Measurements from ENCODE around the gene C18orf32. TPM values are rescaled to one million over a fixed set of nuclear protein-coding genes. Genes with fewer than 3 reads are reported as not detected.

The C18orf32 gene
- total and polyA plus RNA-seq, 2 donors (not counting 1 experiment from before 2014, with no cell fraction given): 20.8 to 36.3 TPM

DNA sequence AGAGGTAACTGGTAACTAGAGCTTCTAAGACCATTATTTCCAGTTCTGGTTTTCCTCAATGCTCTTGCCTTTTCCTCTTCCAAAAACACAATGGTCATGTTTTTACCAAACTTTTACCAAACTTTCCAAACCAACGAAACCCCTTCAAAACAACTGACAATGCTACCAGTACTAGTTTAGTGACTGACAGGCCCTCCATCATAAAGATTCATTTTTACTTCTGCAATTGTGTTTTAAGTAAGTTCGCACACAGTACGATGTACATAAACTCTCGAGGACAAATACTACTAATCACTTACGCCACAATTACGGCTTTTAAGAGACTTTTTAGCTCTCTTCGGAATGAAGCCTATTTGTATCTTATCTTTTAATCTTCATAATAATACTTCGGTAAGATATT, 900 bp downstream of the C18orf32 start:
- Histone ChIP-seq H3K36me3 (replicated peaks in 1 of 2; ENCODE audit: control extremely low read depth in 1 of 2, control insufficient read depth in 1 of 2, extremely low read depth in 1 of 2, insufficient read depth in 2 of 2, low read length in 1 of 2) (peaks cover 14 to 50% of the 10 kb centered on the region in 2 experiments), H3K79me2 (ENCODE audit: control insufficient read depth, insufficient read depth, low read length) (peaks cover 41% of the 10 kb centered on the region), H3K9ac (ENCODE audit: low read length) (peak overlapping the region; percentile 93), H2AFZ (ENCODE audit: insufficient read depth, low read depth, low read length, poor library complexity, severe bottlenecking) (peak overlapping the region; percentile 83), H3K4me2 (replicated peaks; ENCODE audit: low read depth, low read length, poor library complexity, severe bottlenecking) (peak overlapping the region; percentile 80), H3K9me3 (ENCODE audit: control extremely low read depth in 1 of 3, control insufficient read depth in 2 of 3, insufficient read depth in 1 of 3, low read length in 2 of 3) (no peaks in the 10 kb centered on the region), H3K27me3 (replicated peaks in 1 of 4; ENCODE audit: control extremely low read depth in 1 of 4, control insufficient read depth in 3 of 4, insufficient read depth in 4 of 4, low read length in 3 of 4) (no peaks in the 10 kb centered on the region), H4K20me1 (ENCODE audit: control insufficient read depth, insufficient read depth, low read length, poor library complexity, severe bottlenecking) (peaks cover 6% of the 10 kb centered on the region), H3K4me1 (ENCODE audit: control insufficient read depth in 2 of 2, insufficient read depth in 2 of 2, low read length in 2 of 2) (peaks cover 32% of the 10 kb centered on the region in 2 donors), H3K4me3 (ENCODE audit: control extremely low read depth in 1 of 5, extremely low read depth in 1 of 5, insufficient read depth in 1 of 5, low read depth in 2 of 5, low read length in 4 of 5) (peak overlapping the region; percentile 74 to 97 (median 82)), H3K27ac (ENCODE audit: low read length in 2 of 2) (peak overlapping the region; percentile 88 to 95)
- DNase-seq: peak; percentile 42
- H3K4me3 Mint-ChIP-seq: peak overlapping the region; percentile 98
- H3K4me1 Mint-ChIP-seq: peaks cover 61% of the 10 kb centered on the region
- H3K27me3 Mint-ChIP-seq: no peaks in the 10 kb centered on the region
- TF ChIP-seq, protein P1, sequence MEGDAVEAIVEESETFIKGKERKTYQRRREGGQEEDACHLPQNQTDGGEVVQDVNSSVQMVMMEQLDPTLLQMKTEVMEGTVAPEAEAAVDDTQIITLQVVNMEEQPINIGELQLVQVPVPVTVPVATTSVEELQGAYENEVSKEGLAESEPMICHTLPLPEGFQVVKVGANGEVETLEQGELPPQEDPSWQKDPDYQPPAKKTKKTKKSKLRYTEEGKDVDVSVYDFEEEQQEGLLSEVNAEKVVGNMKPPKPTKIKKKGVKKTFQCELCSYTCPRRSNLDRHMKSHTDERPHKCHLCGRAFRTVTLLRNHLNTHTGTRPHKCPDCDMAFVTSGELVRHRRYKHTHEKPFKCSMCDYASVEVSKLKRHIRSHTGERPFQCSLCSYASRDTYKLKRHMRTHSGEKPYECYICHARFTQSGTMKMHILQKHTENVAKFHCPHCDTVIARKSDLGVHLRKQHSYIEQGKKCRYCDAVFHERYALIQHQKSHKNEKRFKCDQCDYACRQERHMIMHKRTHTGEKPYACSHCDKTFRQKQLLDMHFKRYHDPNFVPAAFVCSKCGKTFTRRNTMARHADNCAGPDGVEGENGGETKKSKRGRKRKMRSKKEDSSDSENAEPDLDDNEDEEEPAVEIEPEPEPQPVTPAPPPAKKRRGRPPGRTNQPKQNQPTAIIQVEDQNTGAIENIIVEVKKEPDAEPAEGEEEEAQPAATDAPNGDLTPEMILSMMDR (IDR thresholded peaks at IDR 0.05): no peak
- TF ChIP-seq EZH2 (IDR thresholded peaks at IDR 0.05; ENCODE audit: borderline replicate concordance, insufficient read depth, low read depth, low read length, poor library complexity, severe bottlenecking): no peak
- no peaks in the 10 kb centered on the region for H3K9me3 Mint-ChIP-seq (ENCODE audit: insufficient read depth)
- ChIA-PET CTCF (interaction anchor here (0.6 to 2.4 kb wide), 4 partner anchors 10 to 871 kb away, joined by 3 to 12 read pairs (median 4); partner anchors contain the start of gene DYM), POLR2A (interaction anchor here (0.6 to 1.5 kb wide), 6 partner anchors 26 to 1393 kb away, joined by 4 to 19 read pairs (median 5); partner anchors contain the start of genes DYM and ME2)
- intact Hi-C loops (cut with micrococcal nuclease): loop anchor here (2.0 to 5.0 kb wide), 3 partner anchors 1391 to 1711 kb away; partner anchors contain the start of genes ME2, MEX3C and SMAD2
- no peak for ATAC-seq (ENCODE audit: low read depth)
- 41% methylated on average over 3 of the region's 8 CpGs for WGBS (ENCODE audit: insufficient coverage)
- peak overlapping the region; percentile 97 for H3K27ac Mint-ChIP-seq

DNA sequence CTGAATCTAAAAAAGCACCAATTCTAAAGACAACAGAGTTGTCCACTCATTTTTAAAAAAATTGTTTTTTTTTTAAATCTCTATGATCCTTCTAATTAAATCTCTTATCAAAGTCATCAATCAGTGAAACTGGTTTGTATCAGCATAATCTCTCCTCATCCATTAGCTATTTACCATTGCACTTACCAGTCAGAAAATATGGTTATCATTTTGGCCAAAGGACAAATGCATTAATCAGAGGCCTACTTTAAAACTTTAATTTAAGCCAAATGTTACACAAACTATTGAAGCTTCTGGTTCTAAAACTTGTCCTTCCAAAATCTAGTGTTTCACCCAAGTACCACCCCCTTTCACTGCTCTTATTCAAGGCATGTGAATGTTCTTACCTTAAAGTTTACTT, 3.8 kb downstream of the C18orf32 start:
- Histone ChIP-seq H3K4me2 (replicated peaks; ENCODE audit: low read depth, low read length, poor library complexity, severe bottlenecking) (no peak overlapping the region), H3K36me3 (replicated peaks in 1 of 2; ENCODE audit: control extremely low read depth in 1 of 2, control insufficient read depth in 1 of 2, extremely low read depth in 1 of 2, insufficient read depth in 2 of 2, low read length in 1 of 2) (peaks cover 11 to 40% of the 10 kb centered on the region in 2 experiments), H3K4me1 (ENCODE audit: control insufficient read depth in 2 of 2, insufficient read depth in 2 of 2, low read length in 2 of 2) (peaks cover 16 to 25% of the 10 kb centered on the region in 2 donors), H3K27me3 (replicated peaks in 1 of 4; ENCODE audit: control extremely low read depth in 1 of 4, control insufficient read depth in 3 of 4, insufficient read depth in 4 of 4, low read length in 3 of 4) (no peaks in the 10 kb centered on the region), H3K9me3 (ENCODE audit: control extremely low read depth in 1 of 3, control insufficient read depth in 2 of 3, insufficient read depth in 1 of 3, low read length in 2 of 3) (no peaks in the 10 kb centered on the region), H2AFZ (ENCODE audit: insufficient read depth, low read depth, low read length, poor library complexity, severe bottlenecking) (no peak overlapping the region), H3K9ac (ENCODE audit: low read length) (no peak overlapping the region), H3K79me2 (ENCODE audit: control insufficient read depth, insufficient read depth, low read length) (peaks cover 45% of the 10 kb centered on the region), H4K20me1 (ENCODE audit: control insufficient read depth, insufficient read depth, low read length, poor library complexity, severe bottlenecking) (peaks cover 6% of the 10 kb centered on the region), H3K4me3 (ENCODE audit: control extremely low read depth in 1 of 5, extremely low read depth in 1 of 5, insufficient read depth in 1 of 5, low read depth in 2 of 5, low read length in 4 of 5) (no peak overlapping the region), H3K27ac (ENCODE audit: low read length in 2 of 2) (no peak overlapping the region)
- Mint-ChIP-seq H3K4me3 (no peak overlapping the region), H3K27me3 (no peaks in the 10 kb centered on the region), H3K27ac (no peak overlapping the region), H3K9me3 (ENCODE audit: insufficient read depth) (no peaks in the 10 kb centered on the region), H3K4me1 (peaks cover 35% of the 10 kb centered on the region)
- DNase-seq (no peak), ATAC-seq (ENCODE audit: low read depth) (no peak)
- POLR2A ChIA-PET: interaction anchor here (0.7 kb wide), 1 partner anchor 403 kb away, joined by 3 read pairs; no protein-coding TSS in a partner anchor
- TF ChIP-seq, protein P1 (IDR thresholded peaks at IDR 0.05): no peak
- no peak for TF ChIP-seq EZH2 (IDR thresholded peaks at IDR 0.05; ENCODE audit: borderline replicate concordance, insufficient read depth, low read depth, low read length, poor library complexity, severe bottlenecking)
- CTCF ChIA-PET: interaction anchor here (0.6 to 1.0 kb wide), 3 partner anchors 16 to 712 kb away, joined by 3 to 7 read pairs (median 3); partner anchors contain the start of gene MYO5B
- intact Hi-C loops (cut with micrococcal nuclease): no loop called here

Measured in B cell (primary cell).